Right lobe of liver (tissue), 4 donors: ENCODE measurements around the gene MXRA7.

Experiments
- POLR2A ChIP-seq: fragments of 450-650 bp; IDR thresholded peaks from one replicate; pipeline ENCODE4 v1.6.1; 2017; ENCODE audit warnings: antibody characterized with exemption, mild to moderate bottlenecking
- TF ChIP-seq, protein P1 (sequence below), 4 donors: fragments of 200-600 bp in 3 of 4; fragments of 450-650 bp in 1 of 4; IDR thresholded peaks; one replicate each; pipeline versions ENCODE4 v1.5.1 to v1.8.0; 2016 to 2022; ENCODE audit warnings: antibody characterized with exemption in 4 of 4, mild to moderate bottlenecking in 2 of 4
- donor health status: DM: no; HTN: no; CAD: no.
- donor health status: DM: no; HTN: no; CAD: no.
- donor health status: DM: no; HTN: yes; CAD: no.

DNA sequence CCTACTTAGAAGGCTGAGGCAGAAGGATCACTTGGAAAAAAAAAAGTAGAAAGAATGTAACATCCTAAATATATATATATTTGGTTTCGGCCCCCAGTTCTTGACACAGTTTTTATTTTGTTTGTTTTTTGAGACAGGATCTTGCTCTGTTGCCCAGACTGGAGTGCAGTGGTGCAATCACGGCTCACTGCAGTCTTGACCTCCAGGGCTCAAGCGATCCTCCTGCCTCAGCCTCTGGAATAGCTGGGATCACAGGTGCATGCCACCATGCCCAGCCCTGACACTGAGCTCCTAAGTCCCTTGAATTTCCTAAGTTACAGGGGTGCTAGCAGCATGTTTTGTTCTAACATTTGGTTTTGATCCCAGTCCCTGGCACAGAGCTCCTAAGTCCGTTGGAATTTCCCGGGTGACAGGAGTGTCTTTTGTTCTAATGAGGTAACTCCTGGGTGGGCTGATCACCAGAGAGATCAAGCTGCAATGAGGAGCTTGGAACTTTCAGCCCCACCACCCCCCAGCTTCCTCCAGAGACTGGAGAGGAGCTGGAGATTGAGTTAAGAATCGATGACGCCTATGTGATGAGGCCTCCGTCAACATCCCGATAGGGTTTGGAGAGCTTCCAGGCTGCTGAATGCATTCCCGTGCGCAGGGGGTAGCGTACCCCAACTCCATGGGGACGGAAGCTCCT lies 20.0 kb downstream of the MXRA7 start:
- TF ChIP-seq, protein P1, sequence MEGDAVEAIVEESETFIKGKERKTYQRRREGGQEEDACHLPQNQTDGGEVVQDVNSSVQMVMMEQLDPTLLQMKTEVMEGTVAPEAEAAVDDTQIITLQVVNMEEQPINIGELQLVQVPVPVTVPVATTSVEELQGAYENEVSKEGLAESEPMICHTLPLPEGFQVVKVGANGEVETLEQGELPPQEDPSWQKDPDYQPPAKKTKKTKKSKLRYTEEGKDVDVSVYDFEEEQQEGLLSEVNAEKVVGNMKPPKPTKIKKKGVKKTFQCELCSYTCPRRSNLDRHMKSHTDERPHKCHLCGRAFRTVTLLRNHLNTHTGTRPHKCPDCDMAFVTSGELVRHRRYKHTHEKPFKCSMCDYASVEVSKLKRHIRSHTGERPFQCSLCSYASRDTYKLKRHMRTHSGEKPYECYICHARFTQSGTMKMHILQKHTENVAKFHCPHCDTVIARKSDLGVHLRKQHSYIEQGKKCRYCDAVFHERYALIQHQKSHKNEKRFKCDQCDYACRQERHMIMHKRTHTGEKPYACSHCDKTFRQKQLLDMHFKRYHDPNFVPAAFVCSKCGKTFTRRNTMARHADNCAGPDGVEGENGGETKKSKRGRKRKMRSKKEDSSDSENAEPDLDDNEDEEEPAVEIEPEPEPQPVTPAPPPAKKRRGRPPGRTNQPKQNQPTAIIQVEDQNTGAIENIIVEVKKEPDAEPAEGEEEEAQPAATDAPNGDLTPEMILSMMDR (IDR thresholded peaks at IDR 0.05), result no peak
- no peak for TF ChIP-seq POLR2A
